HTR-8/SVneo (cell line): Measurements from ENCODE around the gene SEPHS1.
"Not testable (repeated sequence)": the region's sequence is repeated elsewhere in the genome, so short reads cannot be mapped to it uniquely, and the experiment has no call there.

Experiments
- DNase-seq: peaks from one replicate; pipeline ENCODE4 v3.0.0; 2011; ENCODE audit warnings: low spot score, mixed read lengths; ENCODE audit not compliant: insufficient read length
- FAIRE-seq: peaks from 2 replicates; lab custom pipeline; 2011; peaks lifted over from hg19 to GRCh38; lab: Jason Lieb, UNC

The SEPHS1 gene

GRCh38 chr10:13348216-13349017 is at the start of gene SEPHS1:
SEPHS1 (minus strand) TSS chr10:13348293; CDS start chr10:13344950, 3,343 bp downstream.
- FAIRE-seq (no peak), DNase-seq (peak; percentile 79)

GRCh38 chr10:13397052-13397451 is 49.0 kb upstream of the SEPHS1 start:
- FAIRE-seq (no peak), DNase-seq (no peak)

- FAIRE-seq (no peak), DNase-seq (no peak)
Observed at GRCh38 chr10:13396369-13396768, 48.3 kb upstream of the SEPHS1 start.

GRCh38 chr10:13395540-13395939 is 47.4 kb upstream of the SEPHS1 start:
- FAIRE-seq: no peak
- DNase-seq: no peak

GRCh38 chr10:13393640-13394039 is 45.5 kb upstream of the SEPHS1 start:
- DNase-seq (no peak), FAIRE-seq (no peak)

- no peak for DNase-seq
- no peak for FAIRE-seq
Observed at GRCh38 chr10:13392701-13393100, 44.6 kb upstream of the SEPHS1 start.

GRCh38 chr10:13390604-13391522 is 42.8 kb upstream of the SEPHS1 start:
- no peak for FAIRE-seq
- DNase-seq: no peak

- FAIRE-seq (peak; percentile 44), DNase-seq (no peak)
Observed at GRCh38 chr10:13388478-13389230, 40.6 kb upstream of the SEPHS1 start.

GRCh38 chr10:13386021-13386420 is 37.9 kb upstream of the SEPHS1 start:
- FAIRE-seq (no peak), DNase-seq (no peak)

- DNase-seq (no peak), FAIRE-seq (no peak)
Observed at GRCh38 chr10:13383399-13383761, 35.3 kb upstream of the SEPHS1 start.

GRCh38 chr10:13382703-13383398 is 34.8 kb upstream of the SEPHS1 start:
- DNase-seq (no peak), FAIRE-seq (no peak)

- FAIRE-seq, DNase-seq: not testable (repeated sequence)
Observed at GRCh38 chr10:13379061-13379460, 31.0 kb upstream of the SEPHS1 start.

GRCh38 chr10:13376746-13377145 is 28.7 kb upstream of the SEPHS1 start:
- FAIRE-seq: no peak
- no peak for DNase-seq

GRCh38 chr10:13376297-13376696 is 28.2 kb upstream of the SEPHS1 start:
- DNase-seq (no peak), FAIRE-seq (no peak)

- DNase-seq (no peak), FAIRE-seq (no peak)
Observed at GRCh38 chr10:13375791-13376190, 27.7 kb upstream of the SEPHS1 start.

- DNase-seq (no peak), FAIRE-seq (no peak)
Observed at GRCh38 chr10:13373644-13374043, 25.6 kb upstream of the SEPHS1 start.

GRCh38 chr10:13372524-13372923 is 24.4 kb upstream of the SEPHS1 start:
- DNase-seq (no peak), FAIRE-seq (no peak)

- FAIRE-seq: no peak
- peak; percentile 91 for DNase-seq
Observed at GRCh38 chr10:13371897-13372470, 23.9 kb upstream of the SEPHS1 start.

- FAIRE-seq: no peak
- no peak for DNase-seq
Observed at GRCh38 chr10:13366891-13367290, 18.8 kb upstream of the SEPHS1 start.

- FAIRE-seq: no peak
- DNase-seq: no peak
Observed at GRCh38 chr10:13365831-13366230, 17.7 kb upstream of the SEPHS1 start.
